GM19468 (cell line): ENCODE measurements around the gene GPX4.

Source experiments
- ATAC-seq: cut with Tn5 transposase; IDR thresholded peaks from one replicate; pipeline ENCODE4 v1.9.1; 2021; ENCODE audit warnings: mild to moderate bottlenecking, moderate library complexity, moderate number of reproducible peaks; ENCODE audit not compliant: unreplicated experiment; ENCODE audit errors: extremely low read depth

GPX4 gene

DNA sequence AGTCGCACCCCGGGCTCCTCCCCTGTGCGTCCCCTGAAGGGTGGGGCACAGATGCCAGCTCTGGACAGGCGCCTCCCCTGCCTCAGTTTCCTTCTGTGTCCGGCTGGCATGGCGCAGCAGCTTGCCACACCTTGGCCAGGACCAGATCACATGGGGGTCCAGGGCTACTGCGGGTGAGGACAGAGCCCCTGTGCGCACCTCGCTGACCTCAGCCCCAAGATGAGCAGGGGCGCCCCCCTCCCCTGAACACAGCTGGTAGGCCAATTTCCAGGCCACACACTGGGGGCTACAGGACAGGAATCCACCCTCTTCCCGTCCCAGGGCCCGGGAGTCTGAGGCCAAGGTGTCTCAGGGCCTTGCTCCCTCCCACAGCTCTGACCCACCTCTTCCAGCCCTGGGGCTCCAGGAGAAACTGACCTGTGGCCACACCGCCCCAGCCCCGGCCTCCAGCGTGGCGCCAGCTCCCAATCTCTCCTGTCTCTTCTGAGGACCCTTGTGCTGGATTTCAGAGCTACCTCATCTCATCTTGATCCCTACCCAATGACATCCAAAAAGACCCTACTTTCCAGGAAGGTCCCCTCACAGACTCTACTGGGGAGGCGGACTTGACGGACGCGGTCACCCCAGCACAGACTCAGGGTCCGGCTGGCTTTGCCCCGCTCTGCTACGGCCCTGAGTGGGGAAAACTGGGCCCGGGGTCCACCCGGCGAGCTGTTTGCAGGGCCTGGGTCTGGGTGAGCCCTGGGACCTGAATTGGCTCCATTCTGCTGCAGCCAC, 42.0 kb downstream of the GPX4 start:
- ATAC-seq: no peak

DNA sequence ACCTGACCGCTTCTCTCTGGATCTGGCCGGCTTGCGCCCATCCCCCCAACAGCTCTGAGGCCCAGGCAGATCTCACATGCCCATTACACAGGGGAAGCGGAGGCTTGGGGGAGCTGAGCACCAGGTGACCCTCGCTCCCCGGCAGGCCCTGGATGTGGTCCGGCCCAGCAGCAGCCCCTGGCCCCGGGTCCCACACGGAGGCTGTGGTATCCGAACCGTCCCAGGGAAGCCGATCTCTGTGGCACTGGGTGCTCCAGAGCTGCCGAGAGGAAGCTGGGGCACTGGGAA, 42.6 kb downstream of the GPX4 start:
- no peak for ATAC-seq

DNA sequence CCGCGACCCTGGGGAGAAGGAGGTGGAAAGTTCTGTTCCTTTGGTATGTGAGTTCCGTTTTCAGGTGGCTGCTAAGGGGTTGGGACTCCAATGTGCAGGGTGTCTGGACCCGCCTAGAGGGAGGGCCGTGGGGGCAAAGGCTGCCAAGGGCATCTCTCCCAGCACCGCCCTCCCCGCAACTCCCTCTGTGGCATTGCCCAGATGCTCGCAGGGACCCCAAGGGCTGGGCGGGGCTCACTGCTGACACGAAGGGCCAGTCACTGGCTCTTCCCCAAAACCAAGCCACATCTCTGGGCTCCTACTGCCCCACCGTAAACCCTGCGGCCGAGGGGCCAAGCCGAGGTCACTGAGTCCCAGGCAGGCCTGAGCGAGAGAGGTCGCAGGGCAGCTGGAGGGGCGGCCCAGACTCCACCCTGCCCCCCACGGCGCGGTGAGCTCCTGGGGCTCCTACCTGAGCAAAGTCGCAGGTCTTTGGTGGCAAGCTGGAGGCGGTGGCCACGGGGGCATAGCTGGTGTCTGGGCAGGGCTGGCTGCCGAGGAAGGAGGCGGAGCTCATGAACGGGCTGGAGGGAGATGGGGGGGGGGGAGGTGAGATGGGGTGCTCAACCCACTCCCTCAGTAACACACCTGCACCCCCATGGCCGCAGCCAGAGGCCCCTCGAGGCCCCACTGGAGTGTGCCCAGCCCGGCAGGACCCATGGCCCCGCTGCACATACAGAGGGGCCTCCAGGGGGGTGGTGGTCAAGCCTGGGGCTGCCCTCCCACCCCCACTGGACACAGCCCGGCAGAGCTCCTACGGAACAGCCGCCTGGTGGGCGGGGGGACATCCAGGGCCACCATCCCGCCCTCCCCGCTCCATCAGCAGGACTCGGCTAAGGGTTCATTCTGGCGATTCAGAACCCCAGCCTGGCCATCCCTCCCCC, 43.3 kb downstream of the GPX4 start:
- no peak for ATAC-seq

DNA sequence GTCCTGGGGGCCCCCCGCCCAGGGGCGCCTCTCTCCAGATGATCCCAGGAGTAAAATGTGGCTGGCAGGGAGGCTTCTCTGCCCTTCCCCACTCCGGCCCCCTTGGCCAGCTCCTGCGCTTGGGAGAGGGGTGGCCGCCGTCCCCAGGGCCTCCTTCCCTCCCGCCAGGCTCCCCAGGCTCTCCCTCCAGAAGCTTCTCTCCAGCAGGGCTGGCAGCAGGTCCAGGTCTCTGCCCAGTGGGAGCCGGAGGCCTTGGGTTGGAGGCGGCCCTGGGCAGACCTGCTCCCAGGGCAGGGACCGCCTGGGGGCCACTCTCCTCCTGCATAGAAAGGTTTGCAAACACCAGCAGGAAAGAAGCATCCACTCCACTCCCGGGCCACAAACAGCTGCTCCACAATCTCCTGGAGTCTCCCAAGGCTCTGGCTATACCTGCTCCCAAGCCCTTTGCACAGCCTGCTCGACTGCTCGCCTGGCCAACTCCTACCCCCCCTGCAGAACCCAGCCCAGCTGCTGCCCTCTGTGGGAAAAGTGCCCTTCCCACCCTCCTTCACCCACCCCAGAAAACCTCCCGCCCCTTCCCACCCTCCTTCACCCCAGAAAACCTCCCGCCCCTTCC, 44.2 kb downstream of the GPX4 start:
- no peak for ATAC-seq

DNA sequence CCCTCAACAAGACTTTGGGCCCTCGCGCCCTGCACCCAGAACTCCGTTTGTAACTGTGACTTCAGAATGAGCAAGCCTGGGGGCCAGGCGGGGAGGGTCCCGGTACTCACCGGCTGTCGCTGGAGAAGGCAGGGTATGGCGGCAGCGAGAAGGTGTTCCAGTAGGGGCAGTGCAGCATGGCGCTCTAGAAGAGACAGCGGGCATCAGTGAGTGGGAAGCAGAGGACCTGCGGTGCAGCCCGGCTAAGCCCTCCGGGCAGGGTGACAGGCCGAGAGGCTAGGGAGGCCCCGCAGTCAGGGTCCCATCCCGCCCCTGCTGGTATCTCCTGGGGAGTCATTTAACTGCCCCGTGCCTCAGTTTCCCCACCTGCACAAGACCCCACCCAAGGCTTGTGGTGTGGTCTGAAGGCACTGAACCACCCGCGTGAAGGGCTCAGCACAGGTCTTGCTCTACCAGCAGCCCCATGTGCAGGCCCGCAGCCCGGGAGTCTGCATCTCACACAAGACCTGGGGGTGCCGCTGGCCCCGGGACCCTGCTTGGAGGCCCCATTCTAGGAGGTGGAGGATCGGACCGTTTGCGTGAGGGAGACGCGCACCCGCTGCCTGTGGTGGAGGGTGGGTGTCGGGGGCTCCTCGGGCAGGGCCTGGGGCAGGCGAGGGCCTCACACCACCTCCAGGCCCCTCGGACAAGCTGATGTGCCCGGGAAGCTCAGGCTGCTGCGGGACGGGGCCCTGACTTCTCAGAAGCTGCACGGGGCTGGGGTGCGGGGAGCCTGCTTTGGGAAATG, 45.7 kb downstream of the GPX4 start:
- ATAC-seq: no peak

DNA sequence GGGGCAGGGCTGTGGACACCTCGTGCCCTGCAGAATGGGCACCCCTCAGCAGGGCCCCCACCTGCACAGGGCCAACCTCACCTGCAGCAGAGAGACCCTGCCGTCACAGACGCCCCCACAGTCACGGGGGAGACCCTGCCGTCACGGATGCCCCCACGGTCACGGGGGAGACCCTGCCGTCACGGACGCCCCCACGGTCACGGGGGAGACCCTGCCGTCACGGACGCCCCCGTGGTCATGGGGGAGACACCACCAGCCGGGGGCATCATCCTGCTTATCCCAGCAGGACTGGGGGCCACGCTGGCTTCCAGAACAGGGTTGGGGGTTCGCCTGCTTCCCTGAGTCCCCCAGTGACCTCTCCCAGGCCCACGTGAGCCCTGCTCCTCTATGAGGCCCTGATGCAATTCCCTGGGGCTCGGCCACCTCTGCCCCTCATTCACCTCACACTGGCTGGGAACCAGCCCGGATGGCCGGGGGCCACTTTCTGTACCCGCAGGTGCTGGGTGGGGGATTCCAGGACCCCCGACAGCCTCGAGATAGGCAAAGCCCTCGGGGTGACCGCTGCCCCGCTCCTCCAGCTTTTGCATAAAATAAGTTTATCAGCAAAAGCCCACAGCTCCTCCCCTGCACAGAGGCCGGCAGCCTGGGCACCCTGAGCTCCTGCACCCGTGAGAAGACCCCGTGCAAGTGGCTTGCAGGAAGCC, 46.7 kb downstream of the GPX4 start:
- ATAC-seq: no peak

DNA sequence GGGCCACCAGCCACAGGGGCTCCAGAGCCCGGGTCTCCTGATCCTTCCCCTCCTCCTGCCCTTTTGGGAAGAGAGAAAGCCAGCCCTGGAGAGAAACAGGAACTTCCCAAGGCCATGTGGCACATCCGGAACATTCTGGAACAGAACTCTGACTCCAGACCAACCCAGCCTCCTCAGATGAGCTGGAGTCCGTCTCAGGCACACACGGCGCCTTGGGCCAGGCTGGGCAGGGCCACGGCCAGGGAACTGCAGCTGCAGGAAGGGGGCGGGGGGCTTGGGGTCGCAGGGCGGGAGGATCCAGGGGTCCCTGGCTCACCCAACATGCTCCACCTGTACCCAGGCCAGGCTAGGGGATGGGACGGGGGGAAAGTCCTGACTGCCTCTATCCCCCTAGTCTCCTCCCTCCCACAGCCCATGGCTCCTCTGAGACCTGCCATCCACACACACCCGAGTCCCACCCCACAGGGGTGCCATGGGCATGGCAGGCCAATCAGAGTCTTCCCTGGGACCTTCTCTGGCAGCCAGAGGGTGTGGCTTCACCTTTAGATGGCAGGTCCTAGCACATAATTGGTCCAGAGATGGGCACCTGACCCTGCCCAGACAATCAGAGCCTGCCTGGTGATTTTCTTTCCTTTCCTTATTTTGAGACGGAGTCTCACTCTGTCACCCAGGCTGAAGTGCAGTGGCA, 47.4 kb downstream of the GPX4 start:
- ATAC-seq: no peak

DNA sequence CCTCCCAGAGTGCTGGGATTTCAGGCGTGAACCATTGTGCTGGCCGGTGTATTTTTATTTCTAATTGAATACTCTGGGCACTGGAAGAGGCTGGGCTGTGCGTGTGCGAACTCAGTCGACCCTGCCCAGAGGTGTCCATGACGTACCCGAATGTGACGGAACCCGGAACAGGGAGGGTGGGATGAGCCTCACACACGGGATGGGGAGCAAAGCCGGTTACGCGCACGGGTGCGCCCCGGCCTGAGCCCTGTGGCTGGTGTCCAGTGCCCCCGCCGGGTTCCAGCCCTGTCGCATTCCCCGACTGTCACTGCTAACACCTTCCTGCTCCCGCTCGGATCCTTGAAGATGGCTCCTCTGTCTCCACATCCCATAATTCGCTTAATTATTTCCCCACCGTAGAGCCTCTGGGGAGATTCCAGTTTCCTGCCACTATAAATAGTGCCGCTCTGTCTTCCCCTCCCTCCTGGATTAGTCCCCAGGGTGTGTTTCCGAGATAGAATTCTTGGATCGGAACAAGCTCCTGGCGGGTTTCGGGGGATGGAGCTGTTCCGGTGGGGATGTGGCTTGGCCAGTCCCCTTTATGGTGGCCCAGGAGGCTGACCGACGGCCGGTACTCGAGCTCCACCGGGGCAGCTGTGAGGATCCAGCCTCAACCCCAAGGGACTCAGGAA, 48.3 kb downstream of the GPX4 start:
- ATAC-seq: no peak

DNA sequence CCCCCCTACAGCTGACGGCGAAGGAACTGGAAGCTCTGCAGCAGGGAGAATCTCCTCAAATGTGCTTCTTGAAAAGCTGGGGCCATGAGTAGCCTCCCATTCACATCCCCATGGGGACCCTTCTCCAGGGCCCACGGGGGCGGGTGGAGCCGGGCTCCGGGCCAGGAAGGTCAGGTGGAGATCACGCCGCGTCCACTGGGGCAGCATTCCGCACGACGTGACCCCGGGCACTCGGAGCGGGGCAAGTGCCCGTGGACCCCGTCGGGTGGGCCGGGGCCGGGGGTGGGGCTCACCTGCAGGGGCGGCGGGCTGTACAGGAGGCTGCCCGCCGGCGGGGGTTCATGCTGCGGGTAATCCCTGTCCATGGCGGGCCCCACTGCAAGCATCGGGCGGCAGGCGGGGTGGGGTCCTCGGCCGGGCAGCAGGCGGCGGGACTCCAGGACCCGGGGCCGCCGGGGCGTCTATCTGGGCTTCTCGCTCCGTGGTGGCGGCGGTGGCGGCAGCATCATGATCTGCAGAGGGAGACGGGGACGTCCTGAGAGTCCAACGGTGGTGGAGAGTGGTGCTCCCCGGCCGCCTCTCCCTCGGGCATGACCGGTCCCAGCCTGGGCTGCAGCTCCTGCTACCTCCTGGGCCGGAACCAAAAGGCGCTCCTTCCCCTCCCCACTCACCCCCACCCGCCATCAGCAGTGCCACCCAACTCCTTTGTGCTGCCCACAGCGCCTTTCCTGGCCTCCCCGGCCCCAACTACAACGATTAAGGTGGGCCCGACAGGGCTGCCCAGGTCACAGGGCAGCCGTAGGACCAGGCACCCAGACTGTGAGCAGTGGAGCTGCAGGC, 50.3 kb downstream of the GPX4 start:
- no peak for ATAC-seq

DNA sequence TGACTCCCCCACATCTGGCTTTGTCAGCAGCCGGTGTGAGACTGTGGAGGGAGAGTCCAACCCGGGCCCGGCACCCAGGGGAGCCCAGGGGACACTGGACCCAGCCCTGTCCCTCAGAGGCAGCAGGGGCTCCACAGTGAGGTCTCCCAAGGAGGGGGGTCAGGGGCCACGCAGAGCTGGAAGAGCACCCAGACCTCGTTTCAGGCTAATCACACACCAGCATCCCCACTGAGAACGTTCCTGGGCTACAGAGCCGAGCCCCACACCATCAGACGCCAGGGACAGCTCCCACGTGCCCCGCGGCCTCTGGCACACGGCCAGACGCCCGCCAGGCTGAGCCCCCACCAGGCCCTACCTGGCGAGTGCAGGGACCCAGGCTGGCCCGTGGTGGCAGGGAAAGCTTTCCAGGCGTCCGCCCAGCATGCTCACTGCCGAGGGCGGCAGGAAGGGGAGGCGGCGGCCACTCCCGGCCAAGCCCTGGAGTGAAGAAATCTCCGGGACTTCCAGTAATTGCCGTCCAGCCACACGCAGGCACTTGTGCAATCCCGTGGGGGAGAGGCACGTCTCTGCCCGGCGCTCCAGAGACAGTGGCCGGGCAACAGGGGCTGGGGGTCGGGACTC, 51.0 kb downstream of the GPX4 start:
- no peak for ATAC-seq

DNA sequence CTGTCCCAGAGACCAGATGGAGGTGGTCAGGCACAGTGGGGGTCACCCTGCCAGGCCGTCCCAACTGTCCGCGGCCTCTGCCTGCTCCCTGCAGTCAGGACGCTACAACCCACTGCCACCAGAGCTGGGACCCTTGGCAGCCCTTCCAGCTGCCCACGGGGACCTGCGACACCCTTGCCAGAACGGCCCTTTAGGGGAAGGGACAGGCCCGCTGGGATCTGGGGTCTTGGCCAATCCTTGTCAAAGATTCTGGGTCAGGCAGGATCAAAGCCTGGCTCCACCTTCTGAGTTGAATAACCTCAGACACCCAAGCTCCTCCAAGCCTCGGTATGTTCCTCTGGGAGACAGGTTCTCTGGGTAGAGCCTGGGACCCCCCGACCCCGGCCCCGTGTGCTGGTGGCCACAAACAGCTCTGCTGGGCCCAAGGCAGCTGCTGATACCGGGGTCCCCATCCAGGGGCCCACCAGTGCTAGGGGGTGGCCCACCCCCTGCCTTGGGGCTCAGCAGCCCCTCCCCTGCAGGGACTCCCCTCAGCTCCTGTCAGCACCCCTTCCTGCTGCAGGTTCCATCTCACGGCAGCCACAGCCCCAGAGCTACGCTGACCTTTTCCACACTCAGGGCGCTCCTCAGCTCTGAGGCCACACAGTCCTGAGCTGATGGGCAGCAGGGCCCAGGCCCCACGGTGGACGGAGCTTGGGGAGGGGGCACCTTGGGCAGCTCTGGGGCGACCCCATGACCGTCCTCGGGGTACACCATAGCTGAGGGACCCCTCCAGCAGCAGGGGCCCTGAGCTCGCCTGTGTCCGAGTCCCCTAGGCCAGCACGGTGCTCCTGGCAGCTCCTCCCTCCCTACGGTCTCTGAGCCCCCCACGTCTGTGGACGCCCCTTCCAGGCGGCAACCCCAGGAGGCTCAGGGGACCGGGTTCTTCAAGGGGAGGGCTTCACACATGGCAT, 51.8 kb downstream of the GPX4 start:
- no peak for ATAC-seq
